GM13976 (cell line): Measurements from ENCODE around the gene B4GALNT1.
"Not testable (repeated sequence)": the region's sequence is repeated elsewhere in the genome, so short reads cannot be mapped to it uniquely, and the experiment has no call there.

Experiments
- DNase-seq: peaks from one replicate; pipeline ENCODE4 v3.0.0; 2012; ENCODE audit warnings: low spot score
- CTCF ChIP-seq: IDR thresholded peaks from 2 replicates; pipeline ENCODE4 v1.5.1; 2012; ENCODE audit warnings: borderline replicate concordance, mild to moderate bottlenecking; ENCODE audit not compliant: insufficient read depth; ENCODE audit errors: extremely low read depth, missing control alignments, control extremely low read depth
- in situ Hi-C: fragments of 300-500 bp; cut with MboI; formaldehyde crosslinking; loops from one replicate; pipeline ENCODE4 v1.12.0; 2022; ENCODE audit warnings: low sequenced_read_pairs, mixed read lengths, inconsistent platforms; ENCODE audit not compliant: unreplicated experiment

B4GALNT1 gene

GRCh38 chr12:57620936-57621496, 12.0 kb downstream of the B4GALNT1 start:
- in situ Hi-C loops: no loop called here
- no peak for TF ChIP-seq CTCF
- DNase-seq: peak; percentile 60

DNA sequence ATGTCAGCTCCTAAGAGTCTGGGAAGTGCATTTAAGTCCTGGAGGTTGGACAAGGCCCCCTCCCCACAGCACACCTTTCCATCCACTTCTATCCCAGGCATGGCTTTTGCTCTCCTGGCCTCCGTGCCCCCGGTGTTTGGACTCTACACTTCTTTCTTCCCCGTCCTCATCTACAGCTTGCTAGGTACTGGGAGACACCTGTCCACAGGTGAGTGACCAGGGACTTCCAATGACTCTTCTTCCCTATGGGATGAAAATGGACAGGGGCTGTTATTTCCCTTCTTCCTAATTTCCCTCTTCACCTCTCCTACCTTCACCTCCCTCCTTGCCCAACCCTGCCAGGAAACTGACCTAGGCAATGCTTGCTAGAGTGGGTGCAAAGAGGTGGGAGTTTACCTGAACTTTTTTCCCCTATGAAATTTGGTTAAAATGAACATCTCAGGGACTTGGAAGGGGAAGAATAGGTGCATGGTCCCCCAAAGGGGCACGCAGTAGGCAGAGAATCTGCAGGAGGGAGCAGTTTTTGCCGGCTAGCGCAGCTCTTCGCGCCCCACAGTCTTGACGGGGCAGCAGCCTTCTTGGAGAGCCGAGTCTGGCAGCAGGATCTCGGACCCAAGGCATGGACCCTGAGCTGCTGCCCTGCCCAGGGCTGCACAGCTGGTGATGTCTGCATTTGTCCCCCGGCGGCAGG, 12.6 kb downstream of the B4GALNT1 start:
- in situ Hi-C loops: no loop called here
- DNase-seq: no peak
- TF ChIP-seq CTCF: no peak

GRCh38 chr12:57619434-57620244, 13.4 kb downstream of the B4GALNT1 start:
- TF ChIP-seq CTCF: no peak
- in situ Hi-C loops: no loop called here
- peak; percentile 46 for DNase-seq

GRCh38 chr12:57618966-57619433, 14.0 kb downstream of the B4GALNT1 start:
- in situ Hi-C loops: no loop called here
- no peak for TF ChIP-seq CTCF
- DNase-seq: peak; percentile 15

- DNase-seq, in situ Hi-C loops: not testable (repeated sequence)
Measured at GRCh38 chr12:57618431-57618830, 14.6 kb downstream of the B4GALNT1 start.

DNA sequence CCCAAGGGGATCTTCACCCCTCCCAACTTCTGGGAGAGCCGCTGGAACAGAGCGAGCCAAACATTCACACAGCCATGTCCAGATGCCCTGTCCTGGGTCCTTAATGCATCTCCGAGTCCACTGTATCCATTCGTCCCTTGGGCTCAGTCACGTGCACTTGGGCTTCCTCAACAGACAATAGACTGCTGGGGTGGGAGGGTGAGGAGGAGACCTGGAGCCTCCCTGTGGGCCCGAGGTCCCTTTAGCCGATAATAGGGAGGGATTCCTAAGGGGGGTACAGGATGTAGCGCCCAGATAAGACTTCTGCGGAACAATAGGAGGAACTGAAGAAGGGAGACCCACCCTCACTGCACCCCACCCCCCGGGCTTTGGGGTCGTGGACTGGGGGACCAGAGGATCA, 15.1 kb downstream of the B4GALNT1 start:
- TF ChIP-seq CTCF: no peak
- in situ Hi-C loops: no loop called here
- DNase-seq: no peak
